Osteocyte (in vitro differentiated cells): ENCODE data around the gene PLET1. TPM values are rescaled to one million over a fixed set of nuclear protein-coding genes. Genes with fewer than 3 reads are reported as not detected.

Experiments
- DNase-seq: peaks from one replicate; pipeline ENCODE4 v3.0.0; 2021; ENCODE audit warnings: mixed read lengths; ENCODE audit not compliant: unreplicated experiment; ENCODE audit errors: extremely low spot score
- H3K27ac Mint-ChIP-seq: one replicate; pipeline ENCODE4 v1.8.0; 2021; ENCODE audit warnings: mild to moderate bottlenecking, mixed read lengths; ENCODE audit not compliant: unreplicated experiment
- H3K27me3 Mint-ChIP-seq: one replicate; pipeline ENCODE4 v1.8.0; 2021; ENCODE audit warnings: mixed read lengths; ENCODE audit not compliant: unreplicated experiment
- H3K36me3 Mint-ChIP-seq: one replicate; pipeline ENCODE4 v1.8.0; 2021; ENCODE audit warnings: mixed read lengths; ENCODE audit not compliant: unreplicated experiment
- H3K4me1 Mint-ChIP-seq: one replicate; pipeline ENCODE4 v1.8.0; 2021; ENCODE audit warnings: mixed read lengths; ENCODE audit not compliant: unreplicated experiment
- H3K4me3 Mint-ChIP-seq: one replicate; pipeline ENCODE4 v1.8.0; 2021; ENCODE audit warnings: mild to moderate bottlenecking, moderate library complexity, mixed read lengths; ENCODE audit not compliant: unreplicated experiment
- H3K9me3 Mint-ChIP-seq: one replicate; pipeline ENCODE4 v1.8.0; 2021; ENCODE audit warnings: mixed read lengths; ENCODE audit not compliant: unreplicated experiment
- CTCF ChIP-seq: fragments of 200-600 bp; sonication (generic); IDR thresholded peaks from 2 replicates; pipeline ENCODE4 v1.5.0; 2021; ENCODE audit warnings: antibody characterized with exemption, mild to moderate bottlenecking, moderate library complexity
- total RNA-seq: library from RNA; stranded (reverse); gene quantifications from 2 replicates; pipeline ENCODE4 v1.2.1, GENCODE V29; 2021

Gene PLET1
- total RNA-seq, 1 donor from 2014 or later = not detected

- peaks cover 17% of the 10 kb centered on the region for H3K27me3 Mint-ChIP-seq
- DNase-seq = no peak
- no peaks in the 10 kb centered on the region for H3K36me3 Mint-ChIP-seq
- no peak overlapping the region for H3K27ac Mint-ChIP-seq
- H3K4me1 Mint-ChIP-seq = peaks cover 8% of the 10 kb centered on the region
- TF ChIP-seq CTCF = no peak
- no peak overlapping the region for H3K4me3 Mint-ChIP-seq
- no peaks in the 10 kb centered on the region for H3K9me3 Mint-ChIP-seq
These were observed 45.0 kb downstream of the PLET1 start for GRCh38 chr11:112215621-112216020.

DNA sequence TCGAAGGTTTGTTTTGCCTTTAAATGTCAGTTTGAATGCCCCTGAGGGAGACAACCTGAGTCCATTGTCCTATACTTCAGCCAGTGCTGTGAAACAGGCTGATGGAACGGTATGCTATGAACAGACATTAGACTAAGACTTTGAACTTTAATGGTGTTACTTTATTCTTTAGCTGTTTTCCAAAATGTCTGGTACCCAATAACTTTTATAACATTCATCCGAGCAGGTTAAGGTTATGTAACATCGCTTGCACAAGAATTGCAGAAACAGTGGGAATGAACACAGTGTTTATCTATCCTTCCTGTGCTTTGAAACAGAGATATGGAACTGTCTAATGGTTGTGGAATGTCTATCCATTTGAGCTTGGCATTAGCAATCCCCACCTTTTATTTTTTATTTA is 46.9 kb downstream of the PLET1 start:
- TF ChIP-seq CTCF = no peak
- no peak for DNase-seq
- Mint-ChIP-seq H3K36me3 (no peaks in the 10 kb centered on the region), H3K9me3 (no peaks in the 10 kb centered on the region), H3K4me1 (peaks cover 8% of the 10 kb centered on the region), H3K4me3 (no peak overlapping the region), H3K27me3 (peaks cover 35% of the 10 kb centered on the region), H3K27ac (no peak overlapping the region)

DNA sequence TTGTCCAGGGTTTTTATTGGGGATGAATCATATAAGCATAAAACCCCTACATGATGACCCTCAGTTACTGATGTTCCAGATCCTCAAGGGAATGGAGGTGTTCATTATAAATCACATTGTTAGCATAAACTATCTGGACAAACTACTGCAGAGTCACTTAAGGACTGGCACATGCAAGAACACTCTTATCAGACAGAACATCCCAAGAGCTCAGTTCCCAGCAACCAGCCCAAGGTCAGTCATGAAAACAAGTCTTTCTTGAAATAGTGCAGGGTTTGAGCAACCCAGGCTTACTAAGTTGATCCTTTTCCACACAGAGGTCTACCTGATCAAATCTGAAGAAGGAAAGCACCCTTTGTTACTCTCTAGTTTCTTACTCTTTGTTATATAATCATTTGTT is 48.0 kb downstream of the PLET1 start:
- H3K27ac Mint-ChIP-seq = no peak overlapping the region
- H3K9me3 Mint-ChIP-seq = no peaks in the 10 kb centered on the region
- H3K27me3 Mint-ChIP-seq = peaks cover 42% of the 10 kb centered on the region
- no peak overlapping the region for H3K4me3 Mint-ChIP-seq
- no peak for TF ChIP-seq CTCF
- peaks cover 8% of the 10 kb centered on the region for H3K4me1 Mint-ChIP-seq
- H3K36me3 Mint-ChIP-seq = no peaks in the 10 kb centered on the region
- no peak for DNase-seq

DNA sequence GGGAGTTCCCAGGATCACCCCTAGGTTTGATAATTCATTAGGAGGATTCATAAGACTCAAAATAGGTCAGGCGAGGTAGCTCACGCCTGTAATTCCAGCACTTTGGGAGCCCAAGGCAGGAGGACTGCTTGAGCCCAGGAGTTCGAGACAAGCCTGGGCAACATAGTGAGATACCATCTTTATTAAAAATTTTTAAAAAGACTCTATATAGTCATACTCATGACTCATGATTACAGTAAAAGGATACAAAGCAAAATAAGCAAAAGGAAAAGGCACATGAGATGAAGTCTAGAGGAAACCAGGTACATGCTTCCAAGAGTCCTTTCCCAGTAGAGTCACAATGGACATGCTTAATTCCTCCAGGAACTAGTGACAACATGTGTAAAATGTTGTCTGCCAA is 48.4 kb downstream of the PLET1 start:
- H3K9me3 Mint-ChIP-seq = no peaks in the 10 kb centered on the region
- DNase-seq = no peak
- TF ChIP-seq CTCF = no peak
- peaks cover 8% of the 10 kb centered on the region for H3K4me1 Mint-ChIP-seq
- no peak overlapping the region for H3K27ac Mint-ChIP-seq
- peaks cover 46% of the 10 kb centered on the region for H3K27me3 Mint-ChIP-seq
- no peaks in the 10 kb centered on the region for H3K36me3 Mint-ChIP-seq
- no peak overlapping the region for H3K4me3 Mint-ChIP-seq

GRCh38 chr11:112211536-112211935 is 49.1 kb downstream of the PLET1 start:
- H3K27ac Mint-ChIP-seq = no peak overlapping the region
- DNase-seq = no peak
- H3K36me3 Mint-ChIP-seq = peaks cover 2% of the 10 kb centered on the region
- no peak overlapping the region for H3K4me3 Mint-ChIP-seq
- TF ChIP-seq CTCF = no peak
- H3K9me3 Mint-ChIP-seq = no peaks in the 10 kb centered on the region
- H3K27me3 Mint-ChIP-seq = peaks cover 51% of the 10 kb centered on the region
- H3K4me1 Mint-ChIP-seq = peaks cover 5% of the 10 kb centered on the region
